Urothelium cell line (cell line): Measurements from ENCODE around the gene IMPA2.
"Not testable (repeated sequence)": the region's sequence is repeated elsewhere in the genome, so short reads cannot be mapped to it uniquely, and the experiment has no call there.

Source experiments
- DNase-seq: peaks from one replicate; pipeline ENCODE4 v3.0.0; 2011; ENCODE audit warnings: low spot score, mixed read lengths
- FAIRE-seq: peaks from 2 replicates; lab custom pipeline; 2011; peaks lifted over from hg19 to GRCh38; lab: Jason Lieb, UNC

The IMPA2 gene

GRCh38 chr18:11960743-11961380 is 20.4 kb upstream of the IMPA2 start:
- no peak for FAIRE-seq
- no peak for DNase-seq

- no peak for FAIRE-seq
- DNase-seq, result no peak
These were observed 18.7 kb upstream of the IMPA2 start for GRCh38 chr18:11962597-11962996.

- FAIRE-seq (no peak), DNase-seq (no peak)
These were observed 17.3 kb upstream of the IMPA2 start for GRCh38 chr18:11963991-11964484.

GRCh38 chr18:11969904-11970835 is 11.1 kb upstream of the IMPA2 start:
- no peak for DNase-seq
- FAIRE-seq, result no peak

GRCh38 chr18:11970836-11971226 is 10.5 kb upstream of the IMPA2 start:
- not testable (repeated sequence) for DNase-seq, FAIRE-seq

GRCh38 chr18:11972371-11973174 is 8.7 kb upstream of the IMPA2 start:
- no peak for FAIRE-seq
- no peak for DNase-seq

- DNase-seq, result no peak
- FAIRE-seq, result no peak
These were observed 6.5 kb upstream of the IMPA2 start for GRCh38 chr18:11974741-11975325.

GRCh38 chr18:11975723-11976122 is 5.6 kb upstream of the IMPA2 start:
- FAIRE-seq, result no peak
- no peak for DNase-seq

- FAIRE-seq (no peak), DNase-seq (no peak)
These were observed 4.8 kb upstream of the IMPA2 start for GRCh38 chr18:11976315-11977152.

GRCh38 chr18:11977153-11977466 is 4.2 kb upstream of the IMPA2 start:
- no peak for FAIRE-seq
- no peak for DNase-seq

- no peak for DNase-seq
- FAIRE-seq, result no peak
These were observed 2.4 kb upstream of the IMPA2 start for GRCh38 chr18:11978956-11979355.

- DNase-seq (no peak), FAIRE-seq (no peak)
These were observed 1.2 kb upstream of the IMPA2 start for GRCh38 chr18:11980163-11980493.

- FAIRE-seq (no peak), DNase-seq (peak; percentile 82)
These were observed 664 bp upstream of the IMPA2 start for GRCh38 chr18:11980494-11981191.

- FAIRE-seq, result no peak
- DNase-seq, result no peak
These were observed 448 bp downstream of the IMPA2 start for GRCh38 chr18:11981543-11982366.

GRCh38 chr18:11982981-11983380 is 1.7 kb downstream of the IMPA2 start:
- FAIRE-seq, result no peak
- no peak for DNase-seq

GRCh38 chr18:11983592-11983991 is 2.3 kb downstream of the IMPA2 start:
- no peak for DNase-seq
- no peak for FAIRE-seq

- no peak for DNase-seq
- FAIRE-seq, result no peak
These were observed 2.8 kb downstream of the IMPA2 start for GRCh38 chr18:11984091-11984490.

GRCh38 chr18:11985586-11985985 is 4.3 kb downstream of the IMPA2 start:
- FAIRE-seq, result peak; percentile 88
- no peak for DNase-seq

GRCh38 chr18:11986061-11986460 is 4.8 kb downstream of the IMPA2 start:
- DNase-seq (no peak), FAIRE-seq (no peak)
